GM12891 (cell line): Measurements from ENCODE around the gene PLK5.

Source experiments
- POLR2A ChIP-seq: IDR thresholded peaks from 2 replicates; pipeline ENCODE4 v1.6.1; 2011; ENCODE audit warnings: low read depth, low read length, control low read depth
- TAF1 ChIP-seq: IDR thresholded peaks from 2 replicates; pipeline ENCODE4 v1.6.1; 2011; ENCODE audit warnings: low read depth, low read length, control low read depth

DNA sequence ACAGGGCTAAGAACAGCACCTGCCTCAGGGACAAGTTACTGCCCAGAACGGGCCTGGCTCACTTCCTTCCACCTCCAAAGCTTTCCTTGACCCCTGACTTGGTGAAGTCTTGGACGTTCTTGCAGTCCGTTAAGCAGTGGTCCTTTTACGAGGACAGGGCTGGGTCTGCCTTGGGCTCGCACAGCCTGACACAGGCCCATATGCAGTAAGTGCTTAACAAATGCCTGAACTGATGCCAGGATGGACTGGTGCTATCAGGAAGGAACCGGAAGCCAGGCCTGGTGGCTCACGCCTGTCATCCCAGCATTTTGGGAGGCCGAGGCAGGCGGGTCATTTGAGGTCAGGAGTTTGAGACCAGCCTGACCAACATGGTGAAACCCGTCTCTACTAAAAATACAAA is 1.8 kb upstream of the PLK5 start:
- no peak for TF ChIP-seq POLR2A
- TF ChIP-seq TAF1: no peak
